GM19025 (cell line): ENCODE data around the gene SUCLG2.

Experiments
- ATAC-seq: cut with Tn5 transposase; IDR thresholded peaks from one replicate; pipeline ENCODE4 v1.9.1; 2021; ENCODE audit warnings: mild to moderate bottlenecking, low read depth, moderate library complexity; ENCODE audit not compliant: unreplicated experiment

Gene SUCLG2

GRCh38 chr3:67650084-67650483 is 4.3 kb downstream of the SUCLG2 start:
- ATAC-seq, result no peak

- no peak for ATAC-seq
Measured at GRCh38 chr3:67649681-67650080, 4.7 kb downstream of the SUCLG2 start.

GRCh38 chr3:67648701-67649100 is 5.7 kb downstream of the SUCLG2 start:
- ATAC-seq, result no peak

GRCh38 chr3:67648229-67648628 is 6.2 kb downstream of the SUCLG2 start:
- no peak for ATAC-seq

- ATAC-seq, result no peak
Measured at GRCh38 chr3:67647390-67647878, 7.0 kb downstream of the SUCLG2 start.

- no peak for ATAC-seq
Measured at GRCh38 chr3:67646586-67647234, 7.7 kb downstream of the SUCLG2 start.

GRCh38 chr3:67644827-67645226 is 9.6 kb downstream of the SUCLG2 start:
- no peak for ATAC-seq

- no peak for ATAC-seq
Measured at GRCh38 chr3:67642734-67643133, 11.7 kb downstream of the SUCLG2 start.

GRCh38 chr3:67642190-67642589 is 12.2 kb downstream of the SUCLG2 start:
- no peak for ATAC-seq

- ATAC-seq, result no peak
Measured at GRCh38 chr3:67641451-67641850, 13.0 kb downstream of the SUCLG2 start.

GRCh38 chr3:67640023-67640660 is 14.3 kb downstream of the SUCLG2 start:
- no peak for ATAC-seq

- ATAC-seq, result no peak
Measured at GRCh38 chr3:67637255-67637900, 17.0 kb downstream of the SUCLG2 start.

- no peak for ATAC-seq
Measured at GRCh38 chr3:67635806-67636205, 18.6 kb downstream of the SUCLG2 start.

- no peak for ATAC-seq
Measured at GRCh38 chr3:67635257-67635656, 19.2 kb downstream of the SUCLG2 start.

GRCh38 chr3:67630666-67631362 is 23.6 kb downstream of the SUCLG2 start:
- no peak for ATAC-seq

- ATAC-seq, result no peak
Measured at GRCh38 chr3:67624687-67625086, 29.7 kb downstream of the SUCLG2 start.

GRCh38 chr3:67624078-67624477 is 30.3 kb downstream of the SUCLG2 start:
- ATAC-seq, result no peak

GRCh38 chr3:67622652-67623051 is 31.8 kb downstream of the SUCLG2 start:
- ATAC-seq, result no peak

GRCh38 chr3:67620869-67621268 is 33.5 kb downstream of the SUCLG2 start:
- ATAC-seq, result no peak

GRCh38 chr3:67619991-67620390 is 34.4 kb downstream of the SUCLG2 start:
- no peak for ATAC-seq

GRCh38 chr3:67617518-67617917 is 36.9 kb downstream of the SUCLG2 start:
- ATAC-seq, result no peak
